OCI-LY3 (cell line): Measurements from ENCODE around the gene NCKAP5.

Source experiments
- EZH2phosphoT487 ChIP-seq: fragments of 200-600 bp; shearing (Covaris generic); IDR thresholded peaks from 2 replicates; pipeline ENCODE4 v1.6.1; 2018; ENCODE audit warnings: antibody characterized with exemption, mixed run types, low read depth
- TF ChIP-seq, protein P1 (sequence below): fragments of 200-600, 300-600 bp; sonication (generic); IDR thresholded peaks from 2 replicates; pipeline ENCODE4 v1.5.1; 2014; ENCODE audit warnings: antibody characterized with exemption, low read length, low read depth

DNA sequence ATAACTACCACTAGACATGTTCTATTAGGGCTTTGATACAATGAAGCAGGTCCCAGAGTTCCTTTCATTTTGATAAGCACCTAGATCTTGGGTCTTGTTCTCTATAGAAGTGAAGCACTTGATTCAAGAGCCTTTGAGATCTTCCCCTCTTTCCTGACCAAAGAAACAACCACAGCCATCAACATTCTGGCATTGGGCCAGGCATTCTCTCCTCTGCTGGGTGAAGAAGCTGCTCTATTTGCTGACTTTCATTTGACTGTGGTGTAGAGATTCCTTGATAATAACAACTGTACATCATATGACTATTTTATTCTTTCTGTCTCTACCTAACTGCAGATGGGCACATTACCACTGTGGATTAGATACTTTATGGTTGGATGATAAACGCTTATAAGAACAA is 801.7 kb downstream of the NCKAP5 start:
- TF ChIP-seq, protein P1, sequence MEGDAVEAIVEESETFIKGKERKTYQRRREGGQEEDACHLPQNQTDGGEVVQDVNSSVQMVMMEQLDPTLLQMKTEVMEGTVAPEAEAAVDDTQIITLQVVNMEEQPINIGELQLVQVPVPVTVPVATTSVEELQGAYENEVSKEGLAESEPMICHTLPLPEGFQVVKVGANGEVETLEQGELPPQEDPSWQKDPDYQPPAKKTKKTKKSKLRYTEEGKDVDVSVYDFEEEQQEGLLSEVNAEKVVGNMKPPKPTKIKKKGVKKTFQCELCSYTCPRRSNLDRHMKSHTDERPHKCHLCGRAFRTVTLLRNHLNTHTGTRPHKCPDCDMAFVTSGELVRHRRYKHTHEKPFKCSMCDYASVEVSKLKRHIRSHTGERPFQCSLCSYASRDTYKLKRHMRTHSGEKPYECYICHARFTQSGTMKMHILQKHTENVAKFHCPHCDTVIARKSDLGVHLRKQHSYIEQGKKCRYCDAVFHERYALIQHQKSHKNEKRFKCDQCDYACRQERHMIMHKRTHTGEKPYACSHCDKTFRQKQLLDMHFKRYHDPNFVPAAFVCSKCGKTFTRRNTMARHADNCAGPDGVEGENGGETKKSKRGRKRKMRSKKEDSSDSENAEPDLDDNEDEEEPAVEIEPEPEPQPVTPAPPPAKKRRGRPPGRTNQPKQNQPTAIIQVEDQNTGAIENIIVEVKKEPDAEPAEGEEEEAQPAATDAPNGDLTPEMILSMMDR: no peak
- no peak for TF ChIP-seq EZH2phosphoT487
